ENCODE data around the gene CLPSL1. TPM values are rescaled to one million over a fixed set of nuclear protein-coding genes. Genes with fewer than 3 reads are reported as not detected.

The CLPSL1 gene
- total and polyA plus RNA-seq, 2 of the 13 experiments (the other 11 are each of a cell fraction or from before 2014, with no cell fraction given) = not detected

DNA sequence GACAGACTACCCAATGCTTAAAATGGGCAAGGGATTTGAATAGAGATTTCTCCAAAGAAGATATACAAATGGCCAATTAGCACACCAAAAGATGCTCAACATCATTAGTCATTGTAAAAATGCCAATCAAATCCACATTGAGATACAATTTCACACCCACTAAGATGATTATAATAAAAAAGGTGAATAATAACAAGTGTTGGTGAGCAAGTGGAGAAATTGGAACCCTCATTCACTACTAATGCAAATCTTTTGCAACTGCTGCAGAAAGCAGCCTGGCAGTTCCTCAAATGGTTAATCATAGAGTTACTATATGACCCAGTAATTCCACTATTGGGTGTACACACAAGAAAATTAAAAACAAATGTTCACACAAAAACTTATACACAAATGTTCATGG, 36.7 kb downstream of the CLPSL1 start:
- BruUV-seq (replicated peaks) = no TSS peak
- intact Hi-C loops (cut with micrococcal nuclease; ENCODE audit: unreplicated experiment) = no loop called here
- POLR2A ChIA-PET = no interaction called here

More for the DNA sequence above, 36.7 kb downstream of the CLPSL1 start:
- no peak overlapping the region for H3K4me3 ChIP-seq (replicated peaks in 1 of 3; ENCODE audit: insufficient read depth in 1 of 3, low read depth in 2 of 3, low read length in 3 of 3)
- H3K36me3 ChIP-seq (replicated peaks in 1 of 2; ENCODE audit: control insufficient read depth in 1 of 2, insufficient read depth in 2 of 2, low read length in 2 of 2) = no peaks in the 10 kb centered on the region
- ATAC-seq (no peak), FAIRE-seq (no peak), DNase-seq (ENCODE audit: low spot score) (no peak)
- no peaks in the 10 kb centered on the region for H3K9me3 ChIP-seq (ENCODE audit: low read length)
- in situ Hi-C loops (cut with HindIII; ENCODE audit: extremely low pct_ligation_motif_present, low pct_unique_long_range_greater_than_20kb) = no loop called here
- H3K4me2 ChIP-seq (ENCODE audit: low read depth, low read length) = no peak overlapping the region
- H3K27ac ChIP-seq (ENCODE audit: extremely low read length, insufficient read depth, low read length) = no peak overlapping the region
- no peak overlapping the region for H3K9ac ChIP-seq (ENCODE audit: insufficient read depth, low read depth, low read length)
- H3K27me3 ChIP-seq (ENCODE audit: control insufficient read depth in 1 of 2, insufficient read depth in 2 of 2, low read length in 2 of 2) = 0 out of 5 replicates have a peak, but pooled peaks cover 0 to 5% of the 10 kb centered on the region in 2 experiments
- 0 out of 2 replicates have a peak, but pooled peaks cover under 1% of the 10 kb centered on the region for H3K4me1 ChIP-seq (ENCODE audit: insufficient read depth, low read length)
- no peaks in the 10 kb centered on the region for H4K20me1 ChIP-seq (ENCODE audit: insufficient read depth, low read length)
- TF ChIP-seq MTF2 (CRISPR knock-in tag; IDR thresholded peaks at IDR 0.05; ENCODE audit: borderline replicate concordance) = no peak
- TF ChIP-seq, protein P1, sequence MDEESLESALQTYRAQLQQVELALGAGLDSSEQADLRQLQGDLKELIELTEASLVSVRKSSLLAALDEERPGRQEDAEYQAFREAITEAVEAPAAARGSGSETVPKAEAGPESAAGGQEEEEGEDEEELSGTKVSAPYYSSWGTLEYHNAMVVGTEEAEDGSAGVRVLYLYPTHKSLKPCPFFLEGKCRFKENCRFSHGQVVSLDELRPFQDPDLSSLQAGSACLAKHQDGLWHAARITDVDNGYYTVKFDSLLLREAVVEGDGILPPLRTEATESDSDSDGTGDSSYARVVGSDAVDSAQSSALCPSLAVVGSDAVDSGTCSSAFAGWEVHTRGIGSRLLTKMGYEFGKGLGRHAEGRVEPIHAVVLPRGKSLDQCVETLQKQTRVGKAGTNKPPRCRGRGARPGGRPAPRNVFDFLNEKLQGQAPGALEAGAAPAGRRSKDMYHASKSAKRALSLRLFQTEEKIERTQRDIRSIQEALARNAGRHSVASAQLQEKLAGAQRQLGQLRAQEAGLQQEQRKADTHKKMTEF (CRISPR knock-in tag; IDR thresholded peaks at IDR 0.05) = no peak
- TF ChIP-seq ZBTB8A (CRISPR knock-in tag; IDR thresholded peaks at IDR 0.05; ENCODE audit: borderline replicate concordance, low read depth) = no peak
- TF ChIP-seq, protein P2, sequence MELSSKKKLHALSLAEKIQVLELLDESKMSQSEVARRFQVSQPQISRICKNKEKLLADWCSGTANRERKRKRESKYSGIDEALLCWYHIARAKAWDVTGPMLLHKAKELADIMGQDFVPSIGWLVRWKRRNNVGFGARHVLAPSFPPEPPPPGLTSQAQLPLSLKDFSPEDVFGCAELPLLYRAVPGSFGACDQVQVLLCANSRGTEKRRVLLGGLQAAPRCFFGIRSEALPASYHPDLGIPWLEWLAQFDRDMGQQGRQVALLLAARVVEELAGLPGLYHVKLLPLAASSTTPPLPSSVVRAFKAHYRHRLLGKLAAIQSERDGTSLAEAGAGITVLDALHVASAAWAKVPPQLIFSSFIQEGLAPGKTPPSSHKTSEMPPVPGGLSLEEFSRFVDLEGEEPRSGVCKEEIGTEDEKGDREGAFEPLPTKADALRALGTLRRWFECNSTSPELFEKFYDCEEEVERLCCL (CRISPR knock-in tag; IDR thresholded peaks at IDR 0.05; ENCODE audit: borderline replicate concordance) = no peak
- TF ChIP-seq DR1 (CRISPR knock-in tag; IDR thresholded peaks at IDR 0.05) = no peak
- TF ChIP-seq HDAC1 (CRISPR knock-in tag; IDR thresholded peaks at IDR 0.05) = no peak
- no peak for TF ChIP-seq ZNF232 (CRISPR knock-in tag; IDR thresholded peaks at IDR 0.05; ENCODE audit: borderline replicate concordance)
- TF ChIP-seq ZNF547 (CRISPR knock-in tag; IDR thresholded peaks at IDR 0.05) = no peak
- TF ChIP-seq CREM (IDR thresholded peaks at IDR 0.05) = no peak
- no peak for TF ChIP-seq CREM (CRISPR knock-in tag; IDR thresholded peaks at IDR 0.05)
- TF ChIP-seq ZNF713 (CRISPR knock-in tag; IDR thresholded peaks at IDR 0.05) = no peak
- TF ChIP-seq HNRNPH1 (optimal IDR thresholded peaks at IDR 0.05; ENCODE audit: low read depth, low read length) = no peak
- TF ChIP-seq NONO (IDR thresholded peaks at IDR 0.05) = no peak
- no peak for TF ChIP-seq NONO (CRISPR knock-in tag; conservative IDR thresholded peaks at IDR 0.05)
- TF ChIP-seq RARA (CRISPR knock-in tag; IDR thresholded peaks at IDR 0.05) = no peak
- CTCF ChIA-PET (ENCODE audit: low intra/inter-chr PET ratio, low total read pairs) = no interaction called here
- H3K79me2 ChIP-seq (ENCODE audit: insufficient read depth, low read length) = no peaks in the 10 kb centered on the region
- H2AFZ ChIP-seq (ENCODE audit: low read length) = no peak overlapping the region
